GM21423 (cell line): ENCODE data around the gene IL3.

Source experiments
- ATAC-seq: cut with Tn5 transposase; IDR thresholded peaks from one replicate; pipeline ENCODE4 v1.9.1; 2021; ENCODE audit warnings: mild to moderate bottlenecking, moderate library complexity; ENCODE audit not compliant: unreplicated experiment

Gene IL3, protein sequence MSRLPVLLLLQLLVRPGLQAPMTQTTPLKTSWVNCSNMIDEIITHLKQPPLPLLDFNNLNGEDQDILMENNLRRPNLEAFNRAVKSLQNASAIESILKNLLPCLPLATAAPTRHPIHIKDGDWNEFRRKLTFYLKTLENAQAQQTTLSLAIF

DNA sequence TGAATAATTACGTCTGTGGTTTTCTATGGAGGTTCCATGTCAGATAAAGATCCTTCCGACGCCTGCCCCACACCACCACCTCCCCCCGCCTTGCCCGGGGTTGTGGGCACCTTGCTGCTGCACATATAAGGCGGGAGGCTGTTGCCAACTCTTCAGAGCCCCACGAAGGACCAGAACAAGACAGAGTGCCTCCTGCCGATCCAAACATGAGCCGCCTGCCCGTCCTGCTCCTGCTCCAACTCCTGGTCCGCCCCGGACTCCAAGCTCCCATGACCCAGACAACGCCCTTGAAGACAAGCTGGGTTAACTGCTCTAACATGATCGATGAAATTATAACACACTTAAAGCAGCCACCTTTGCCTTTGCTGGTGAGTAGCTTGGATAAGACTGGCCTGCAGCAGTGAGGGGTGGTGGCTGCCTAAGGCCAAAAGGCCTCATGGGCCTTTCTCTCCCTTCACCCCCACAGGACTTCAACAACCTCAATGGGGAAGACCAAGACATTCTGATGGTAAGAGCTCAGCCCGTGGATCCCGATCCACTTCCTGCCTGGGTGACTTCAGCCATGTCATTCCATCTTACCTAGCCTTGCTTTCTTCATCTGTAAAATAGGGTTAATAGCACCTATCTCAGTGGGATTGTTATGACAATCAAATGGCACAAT lies at the start of gene IL3:
TSS of gene IL3 (plus strand) at position 155 of the 661 bp plus-strand sequence. CDS start at position 207, 52 bp downstream.
- ATAC-seq = no peak

GRCh38 chr5:132010989-132011621 lies 49.4 kb upstream of the IL3 start:
- ATAC-seq = no peak

DNA sequence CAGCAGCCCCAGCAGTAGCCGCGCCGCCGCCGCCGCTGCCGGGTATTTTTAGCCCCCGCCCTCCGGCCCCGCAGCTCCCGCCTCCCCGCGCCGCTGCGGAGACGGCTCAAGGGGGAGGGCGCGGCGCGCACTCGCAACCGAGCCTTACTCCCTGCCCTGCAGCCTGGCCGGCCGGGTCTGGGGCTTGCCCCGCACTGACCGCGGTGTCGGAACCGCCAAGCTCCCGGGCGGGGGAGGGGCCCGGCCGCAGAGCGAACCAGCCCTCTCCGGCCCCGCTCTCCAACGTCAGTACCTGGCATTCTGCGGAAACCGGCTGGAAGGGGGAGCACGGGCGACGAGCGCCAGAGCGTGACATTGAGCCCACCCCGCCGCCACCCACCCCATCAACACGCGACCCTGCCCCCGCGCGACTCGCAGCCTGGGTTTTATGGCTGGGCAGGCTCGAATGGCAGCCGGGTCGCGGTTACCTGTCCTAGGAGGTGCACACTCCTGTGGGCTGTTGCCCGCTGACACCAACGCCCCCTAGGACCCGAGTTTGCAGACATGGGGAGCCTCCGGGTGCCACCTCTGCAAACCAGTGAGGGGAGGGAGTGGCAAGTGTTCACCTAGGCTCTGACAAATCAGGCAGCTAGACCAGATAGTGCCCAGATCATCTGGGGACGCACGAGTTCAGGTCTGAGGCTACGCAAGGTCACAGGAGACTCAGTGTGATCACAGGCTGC lies 48.7 kb upstream of the IL3 start, which contains the start of gene ACSL6:
TSS of gene ACSL6 (minus strand) at position 37 of the 722 bp plus-strand sequence. CDS start 105 bp downstream, outside the sequence.
- no peak for ATAC-seq

DNA sequence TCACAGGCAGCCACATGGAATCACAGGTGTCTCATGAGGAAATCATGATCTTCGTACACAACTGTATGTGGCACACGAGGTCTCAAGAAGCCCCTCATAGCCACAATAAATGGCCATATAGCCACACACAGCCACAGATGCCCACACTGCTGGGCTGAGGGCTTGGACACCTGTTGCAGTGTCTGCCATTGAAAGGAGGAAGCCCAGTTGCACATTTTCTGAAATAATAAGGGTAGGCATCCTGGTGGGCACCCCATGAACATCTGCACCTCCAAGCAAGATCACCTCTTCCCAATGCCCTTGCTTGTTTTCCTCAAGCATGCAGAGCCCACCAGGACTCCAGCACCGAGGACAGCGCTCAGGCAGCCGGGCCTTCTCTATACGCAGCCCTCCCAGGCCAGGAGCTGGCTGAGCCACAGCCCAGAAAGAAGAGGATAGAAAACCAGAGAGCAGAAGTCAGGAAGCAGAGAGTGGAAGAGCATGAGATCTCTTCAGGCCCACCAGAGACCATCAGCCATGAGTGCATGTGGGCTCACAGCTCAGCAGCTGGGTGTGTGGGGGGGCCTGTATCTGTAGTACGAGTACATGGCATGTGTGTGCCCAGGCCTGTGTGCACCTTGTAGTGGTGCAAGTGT lies 48.0 kb upstream of the IL3 start:
- no peak for ATAC-seq

DNA sequence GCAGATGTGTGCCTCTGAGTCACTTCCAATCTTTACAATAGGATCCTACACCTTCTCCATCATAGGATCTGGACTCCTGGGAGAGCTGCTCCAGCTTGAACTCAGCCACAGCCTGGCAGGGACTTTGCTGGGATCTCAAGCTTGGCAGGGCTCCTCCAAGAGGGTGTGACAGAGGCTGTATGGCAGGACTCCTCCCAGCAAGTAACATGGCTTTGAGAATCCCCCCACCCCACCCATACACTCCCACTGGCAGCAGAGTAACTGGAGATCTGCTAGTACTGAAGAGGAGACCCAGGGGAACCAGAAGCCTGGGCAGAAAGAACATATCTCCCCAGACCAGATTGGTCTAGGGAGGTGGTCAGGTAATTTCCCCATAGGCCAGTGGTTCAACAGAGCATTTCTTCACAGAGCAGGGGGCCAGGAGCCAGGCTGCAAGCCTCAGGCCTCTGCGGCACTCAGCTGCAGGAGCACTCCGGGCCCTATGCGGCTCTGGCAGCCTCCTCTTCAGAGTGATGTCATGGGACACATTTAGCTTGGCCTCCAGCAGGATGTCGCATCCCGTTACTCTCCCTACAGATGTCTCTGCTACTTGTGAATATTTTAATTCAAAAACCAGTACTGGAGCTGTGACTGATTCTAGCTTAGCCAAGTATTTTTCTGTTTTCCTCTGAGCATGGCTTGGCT lies 47.3 kb upstream of the IL3 start:
- ATAC-seq = no peak

DNA sequence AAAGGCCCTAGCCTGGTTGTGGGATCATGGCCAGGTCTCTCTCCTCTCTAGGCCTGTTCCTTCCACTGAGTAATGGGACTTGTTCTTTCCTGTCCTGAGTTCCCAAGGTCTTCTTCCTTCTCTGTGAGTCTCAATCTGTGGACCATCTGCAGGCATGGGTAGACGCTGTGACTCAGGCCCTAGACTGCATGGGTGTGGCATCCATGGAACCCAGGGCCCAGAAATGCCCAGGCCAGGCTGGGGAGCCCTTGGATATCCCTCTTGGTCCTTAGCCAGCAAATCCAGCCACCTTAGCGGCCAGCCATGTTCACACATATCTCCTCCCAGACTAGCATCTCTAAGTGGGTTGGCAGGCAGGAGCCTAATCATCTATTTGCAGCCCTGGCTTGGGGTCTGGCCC lies 46.7 kb upstream of the IL3 start:
- no peak for ATAC-seq

GRCh38 chr5:132016721-132017250 lies 43.7 kb upstream of the IL3 start:
- no peak for ATAC-seq

DNA sequence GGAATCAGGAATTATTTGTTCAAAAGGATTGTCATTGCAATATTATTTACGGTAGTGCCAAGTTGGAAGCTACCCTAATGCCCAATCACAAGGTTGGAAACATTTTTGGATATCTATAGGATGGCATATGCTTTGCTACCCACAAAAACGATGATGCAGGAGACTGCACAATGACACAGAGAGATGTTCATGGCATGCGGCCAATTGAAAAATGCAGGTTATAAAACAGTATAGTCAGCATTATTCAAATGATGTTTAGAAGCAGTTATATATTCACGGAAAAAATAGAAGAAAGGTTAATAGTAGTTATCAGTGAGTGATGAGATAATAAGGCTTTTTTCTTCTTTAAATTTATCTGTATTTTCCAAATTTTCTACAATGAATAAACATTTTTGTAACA lies 43.1 kb upstream of the IL3 start:
- ATAC-seq = no peak

DNA sequence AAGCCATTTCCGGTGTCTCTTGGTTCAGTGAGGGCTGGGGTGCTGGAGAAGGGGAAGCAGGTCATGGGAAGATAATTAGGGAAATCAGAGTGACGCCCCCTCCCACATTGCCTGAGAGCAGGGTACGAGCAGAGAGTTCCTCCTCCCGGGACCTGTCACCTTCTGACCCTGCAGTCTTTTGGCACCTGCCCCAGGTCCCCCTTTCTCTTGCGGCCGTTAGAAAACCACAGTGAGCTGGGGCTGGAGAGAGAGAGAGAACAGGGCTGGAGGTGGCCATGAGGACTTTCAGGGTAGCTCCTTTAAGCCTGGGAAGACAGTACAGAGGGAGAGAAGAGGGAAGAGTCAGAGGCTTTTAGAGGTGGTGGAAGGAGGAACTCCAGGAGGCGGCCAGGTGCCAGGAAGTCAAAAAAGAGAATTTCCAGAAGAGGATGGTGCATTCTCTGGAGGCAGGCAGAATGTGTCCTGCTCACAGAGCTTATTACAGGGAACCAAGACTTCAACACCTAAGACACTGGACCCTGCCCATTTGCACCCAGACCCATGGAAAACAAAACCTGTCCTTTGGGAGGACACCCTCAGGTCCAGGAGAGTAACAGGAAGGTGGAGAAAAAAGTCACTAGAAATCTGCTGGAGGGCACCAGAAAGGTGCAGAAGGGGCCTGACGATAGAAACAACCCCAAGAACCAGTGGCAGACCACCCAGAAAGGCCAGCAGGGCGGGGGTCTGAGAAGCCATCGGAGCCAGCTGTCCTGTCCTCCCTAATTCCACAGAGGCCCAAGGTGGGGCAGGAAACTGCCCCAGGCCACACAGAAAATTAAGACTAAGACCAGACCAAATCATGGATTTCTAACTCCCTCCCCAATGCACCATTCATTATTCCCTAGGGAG lies 42.5 kb upstream of the IL3 start:
- no peak for ATAC-seq

DNA sequence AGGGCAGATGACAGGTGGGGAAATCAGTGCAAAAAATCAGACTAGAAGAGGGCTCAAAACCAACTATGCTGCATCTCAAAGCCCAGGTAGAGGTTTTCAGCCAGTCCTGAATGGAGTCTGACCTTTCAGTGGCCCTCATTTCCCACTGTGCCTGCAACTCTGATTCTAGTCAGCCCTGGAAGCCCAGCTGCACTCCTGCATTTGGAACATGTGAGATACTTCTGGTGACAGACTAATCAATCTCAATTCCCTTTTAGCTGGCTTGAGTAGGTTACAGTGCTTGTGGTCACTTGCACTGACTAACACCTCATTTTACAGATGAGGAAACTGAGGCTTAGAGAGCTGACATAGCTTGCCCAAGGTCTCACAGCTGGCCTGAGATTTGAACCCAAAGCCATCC lies 41.1 kb upstream of the IL3 start:
- ATAC-seq = no peak

DNA sequence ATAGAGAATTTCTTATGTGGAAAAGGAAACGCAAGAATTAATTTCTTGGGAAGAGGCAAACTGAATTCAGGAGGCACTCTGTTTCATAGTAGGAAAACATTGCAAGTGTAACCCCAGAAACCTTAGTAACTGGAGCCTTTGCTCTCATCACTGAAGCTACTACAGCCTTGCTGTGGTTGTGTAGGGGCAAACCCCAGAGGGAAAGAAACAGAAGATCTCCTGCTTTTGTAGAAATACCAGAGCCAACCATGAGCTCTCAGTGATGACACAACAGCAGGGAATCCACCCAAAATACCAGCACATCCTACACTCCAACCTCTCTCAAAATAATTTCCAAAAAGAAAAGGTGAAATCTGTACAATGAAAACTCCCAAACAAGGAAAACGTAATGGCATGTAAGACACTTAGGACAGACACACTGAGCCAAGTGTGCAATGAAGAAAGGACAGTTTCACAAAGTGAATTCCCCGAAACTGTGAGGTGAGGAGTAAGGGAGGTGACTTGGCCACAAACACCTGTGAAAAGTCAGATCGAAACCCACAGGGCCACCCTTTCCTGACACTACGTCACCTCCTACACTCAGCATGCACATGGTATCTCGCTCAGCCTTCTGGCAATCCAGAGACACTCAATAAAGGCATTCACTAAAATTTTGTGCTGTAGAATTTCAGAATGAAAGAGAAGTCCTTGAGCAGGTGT lies 40.4 kb upstream of the IL3 start:
- peak; percentile 98 for ATAC-seq

GRCh38 chr5:132020568-132021339 lies 39.7 kb upstream of the IL3 start:
- peak; percentile 26 for ATAC-seq

DNA sequence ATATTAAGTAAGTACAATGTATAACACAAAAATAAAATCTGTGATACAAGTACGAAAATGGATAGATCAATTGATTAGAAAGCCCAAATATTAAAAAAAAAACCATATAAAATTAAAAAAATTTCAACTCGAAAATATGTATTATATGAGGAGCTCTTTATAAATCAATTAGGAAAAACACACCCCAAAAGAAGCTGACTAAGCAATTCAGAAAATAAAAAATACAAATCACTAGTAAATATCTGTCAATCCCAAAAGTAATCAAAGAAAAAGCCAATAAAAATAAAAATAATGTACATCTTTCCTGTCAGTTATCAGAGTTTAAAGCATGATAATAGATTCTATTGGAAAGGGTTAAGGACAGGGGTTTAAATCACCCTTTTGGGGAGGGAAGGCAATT lies 38.8 kb upstream of the IL3 start:
- ATAC-seq = no peak

GRCh38 chr5:132022737-132023136 lies 37.7 kb upstream of the IL3 start:
- ATAC-seq = no peak

DNA sequence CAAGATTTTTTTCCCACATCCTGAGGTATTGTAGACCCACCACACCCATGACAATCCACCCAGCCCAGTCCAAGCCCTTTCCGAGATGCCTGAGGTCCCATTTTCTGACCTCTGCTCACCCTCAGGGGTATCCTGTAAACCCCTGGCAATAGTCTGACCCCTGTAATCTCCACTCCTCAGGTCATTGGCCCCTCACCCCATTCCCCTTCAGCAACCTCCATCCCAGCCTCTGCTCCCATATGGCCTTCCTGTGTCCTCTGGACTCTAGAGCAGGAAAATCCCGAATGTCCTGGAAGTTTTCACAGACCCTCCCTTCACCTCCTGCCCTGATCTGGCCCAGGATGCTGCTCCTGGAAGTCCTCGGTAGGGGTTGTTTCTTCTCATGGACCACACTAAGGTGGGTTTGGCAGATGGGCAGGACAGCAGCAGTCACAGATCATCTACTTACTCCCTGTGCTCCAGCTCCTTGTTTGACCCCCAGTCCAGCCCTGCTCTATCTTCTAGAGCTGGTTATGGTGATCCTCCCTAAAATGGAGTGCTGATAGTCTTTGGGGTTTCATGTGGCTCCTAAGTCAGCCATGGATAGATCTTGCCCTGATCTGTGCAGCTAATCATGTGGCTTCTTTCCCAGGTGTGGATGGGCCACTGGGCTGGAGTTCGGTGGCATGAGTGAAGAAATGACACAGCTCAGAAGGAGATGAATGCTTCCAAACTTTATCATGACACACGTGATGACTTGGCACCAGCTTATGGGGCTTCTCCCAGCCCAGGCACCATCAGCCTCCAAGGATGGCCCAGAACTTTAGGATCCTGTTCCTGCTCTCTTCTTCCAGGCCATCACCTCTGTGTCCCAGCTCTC lies 37.0 kb upstream of the IL3 start:
- ATAC-seq = no peak

GRCh38 chr5:132024117-132024435 lies 36.4 kb upstream of the IL3 start:
- no peak for ATAC-seq

DNA sequence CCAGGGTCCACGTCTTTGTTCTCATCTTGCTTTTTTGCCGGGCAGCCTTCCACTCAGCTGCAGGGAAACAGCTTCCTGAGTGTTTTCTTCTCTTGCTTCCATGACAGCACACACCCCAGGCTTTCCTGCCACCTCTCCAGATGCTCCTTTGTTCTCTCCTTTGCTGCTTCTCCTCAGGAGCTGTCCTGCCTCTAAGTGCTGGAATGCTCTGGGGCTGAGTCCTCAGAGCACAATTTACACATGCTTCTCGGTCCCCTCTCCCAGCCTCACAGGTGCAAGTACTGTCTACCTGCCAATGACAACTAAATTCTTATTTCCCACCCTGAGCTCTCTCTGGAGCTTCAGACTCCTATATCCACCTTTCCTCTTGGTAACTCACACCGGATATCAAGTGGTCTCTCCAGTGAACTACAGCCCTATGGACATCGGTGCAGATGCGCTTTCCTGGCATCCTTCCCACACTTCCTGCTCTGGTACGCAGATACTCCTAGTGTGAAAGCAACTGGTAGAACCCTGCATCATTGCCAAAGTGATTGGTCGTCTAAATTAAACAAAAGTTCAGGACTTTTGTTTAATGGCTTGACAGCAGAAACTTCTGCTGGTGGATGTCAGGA lies 35.6 kb upstream of the IL3 start:
- ATAC-seq = no peak
